Stimulated activated CD8-positive, alpha-beta memory T cell treated with anti-CD3 and anti-CD28 coated beads, Interleukin-7, amount 100 ng/mL, for 4 hours (primary cell): ENCODE measurements around the gene TKT.

ENCODE experiments used
- DNase-seq, 2 donors: peaks; one replicate each; pipeline ENCODE4 v3.0.0-alpha.2; 2020; ENCODE audit warnings: low read depth in 2 of 2

Gene TKT

DNA sequence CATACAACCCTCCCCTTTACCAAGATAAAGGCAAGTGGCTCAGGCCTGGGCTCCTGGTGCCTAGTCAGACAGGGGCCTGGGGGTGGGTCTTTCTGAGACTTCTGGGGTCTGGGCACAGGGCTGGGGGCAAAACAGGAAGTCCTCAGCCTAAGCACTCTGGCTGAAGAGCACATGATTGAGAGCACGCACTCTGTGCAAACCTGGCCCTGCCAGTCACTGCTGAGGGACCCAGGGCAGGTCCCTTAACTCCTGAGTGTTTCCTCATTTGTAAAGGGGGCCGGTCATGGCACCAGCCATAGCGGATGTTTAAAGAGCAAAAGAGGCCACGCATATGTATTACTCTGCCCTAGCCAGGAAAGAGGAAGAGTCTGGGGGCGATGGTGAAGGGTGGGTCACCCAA is 16.0 kb downstream of the TKT start:
- DNase-seq = no peak

DNA sequence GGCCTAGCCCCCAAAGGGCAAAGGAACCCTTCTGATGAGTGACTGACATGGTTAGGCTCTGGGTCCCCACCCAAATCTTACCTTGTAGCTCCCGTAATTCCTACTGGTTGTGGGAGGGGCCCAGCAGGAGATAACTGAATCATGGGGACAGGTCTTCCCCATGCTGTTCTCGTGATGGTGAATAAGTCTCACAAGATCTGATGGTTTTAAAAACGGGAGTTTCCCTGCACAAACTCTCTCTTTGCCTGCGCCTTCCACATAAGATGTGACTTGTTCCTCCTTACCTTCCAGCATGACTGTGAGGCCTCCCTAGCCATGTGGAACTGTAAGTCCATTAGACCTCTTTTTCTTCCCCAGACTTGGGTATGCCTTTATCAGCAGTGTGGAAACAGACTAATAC is 16.9 kb downstream of the TKT start:
- no peak for DNase-seq

GRCh38 chr3:53238051-53238850 is 17.6 kb downstream of the TKT start:
- no peak for DNase-seq

GRCh38 chr3:53236112-53236841 is 19.5 kb downstream of the TKT start:
- DNase-seq = no peak

DNA sequence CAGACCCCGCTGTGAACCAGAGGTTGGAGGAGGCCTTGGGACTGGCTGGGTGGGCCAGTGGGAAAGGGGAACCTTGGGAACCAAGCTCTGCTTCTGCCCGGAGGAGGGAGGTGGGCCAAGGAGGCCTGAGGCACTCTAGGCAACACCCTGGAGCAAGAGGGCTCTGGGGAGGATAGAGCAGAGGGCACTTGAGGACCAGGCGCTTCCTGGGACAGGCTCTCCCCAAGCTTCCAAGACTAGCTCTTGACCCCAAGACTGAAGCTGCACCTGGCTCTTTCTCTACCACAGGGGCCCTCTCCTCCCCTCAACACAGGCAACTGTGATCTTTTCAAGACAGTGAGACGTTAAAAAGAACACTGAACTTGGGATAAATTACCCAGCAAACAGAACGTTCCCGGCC is 20.3 kb downstream of the TKT start:
- no peak for DNase-seq

GRCh38 chr3:53234841-53235232 is 21.0 kb downstream of the TKT start:
- DNase-seq = no peak

DNA sequence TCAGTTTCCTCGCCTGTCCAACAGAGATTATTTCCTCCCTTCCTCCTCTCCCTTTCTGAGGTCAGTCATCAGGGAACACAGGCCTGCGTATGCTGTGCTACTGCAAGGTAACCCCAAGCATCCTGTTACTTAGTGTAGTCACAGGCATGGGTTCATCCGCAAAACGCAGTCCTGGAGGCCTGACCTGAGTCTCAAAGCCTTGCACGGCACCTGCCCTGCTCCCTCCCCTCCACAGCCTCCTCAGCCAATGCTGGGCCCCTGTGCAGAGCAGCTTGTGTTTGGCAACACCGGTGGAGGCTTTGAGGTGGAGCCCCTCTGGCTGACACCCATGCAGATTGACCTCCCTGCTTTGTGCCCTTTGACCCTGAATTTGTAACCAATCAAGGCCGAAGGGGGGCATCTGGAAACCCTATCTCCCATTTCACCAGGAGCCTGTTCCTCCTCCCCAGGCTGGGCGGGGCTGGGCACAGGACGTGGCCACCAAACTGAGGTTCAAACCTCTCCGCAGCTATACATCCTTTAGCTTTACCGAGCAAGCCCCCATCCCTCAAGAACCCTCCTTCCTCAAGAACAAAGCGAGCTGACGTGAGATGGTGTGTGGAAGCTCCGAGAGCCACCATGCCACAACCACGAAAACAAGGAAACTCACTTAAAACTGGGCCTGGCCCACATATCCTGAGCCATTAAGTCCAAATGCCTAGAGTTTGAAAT is 21.5 kb downstream of the TKT start:
- no peak for DNase-seq

DNA sequence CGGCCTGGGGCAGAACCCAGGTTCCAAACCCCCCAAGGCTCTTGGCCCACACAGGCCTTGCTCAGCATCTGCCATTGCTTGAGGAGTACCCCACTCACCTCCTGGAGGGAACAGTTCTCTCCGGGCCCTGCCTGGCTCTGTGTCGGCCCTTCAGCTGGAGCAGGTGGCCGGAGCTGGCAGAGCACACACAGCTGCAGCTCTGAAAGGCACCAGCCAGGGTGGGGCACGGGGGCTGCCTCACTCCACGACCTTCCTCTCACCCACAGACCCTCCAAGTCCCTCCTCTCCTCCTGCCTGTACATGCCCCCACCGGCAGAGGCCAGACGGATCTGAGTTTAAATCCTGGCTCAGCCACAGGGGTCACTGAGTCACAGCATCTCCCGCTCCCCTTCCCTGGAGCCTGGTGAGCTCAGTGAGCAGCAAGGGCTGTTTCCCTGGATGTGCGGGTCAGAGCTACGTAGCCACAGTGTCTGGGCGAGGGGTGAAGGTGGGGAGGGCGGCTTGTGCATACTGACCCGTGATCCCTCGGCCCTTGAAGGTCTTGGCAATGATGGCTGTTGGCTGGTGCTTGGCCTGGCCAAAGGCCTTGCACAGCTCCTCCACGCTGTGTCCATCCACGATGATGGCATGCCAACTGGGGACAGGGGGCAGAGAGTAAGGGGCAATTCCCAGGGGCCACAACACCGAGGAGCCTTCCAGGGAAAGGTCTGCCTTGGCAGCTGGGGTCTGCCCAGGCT is 23.0 kb downstream of the TKT start:
- no peak for DNase-seq

- DNase-seq = no peak
These were observed 24.0 kb downstream of the TKT start for GRCh38 chr3:53231532-53232511.

GRCh38 chr3:53230789-53231188 is 25.0 kb downstream of the TKT start:
- no peak for DNase-seq

DNA sequence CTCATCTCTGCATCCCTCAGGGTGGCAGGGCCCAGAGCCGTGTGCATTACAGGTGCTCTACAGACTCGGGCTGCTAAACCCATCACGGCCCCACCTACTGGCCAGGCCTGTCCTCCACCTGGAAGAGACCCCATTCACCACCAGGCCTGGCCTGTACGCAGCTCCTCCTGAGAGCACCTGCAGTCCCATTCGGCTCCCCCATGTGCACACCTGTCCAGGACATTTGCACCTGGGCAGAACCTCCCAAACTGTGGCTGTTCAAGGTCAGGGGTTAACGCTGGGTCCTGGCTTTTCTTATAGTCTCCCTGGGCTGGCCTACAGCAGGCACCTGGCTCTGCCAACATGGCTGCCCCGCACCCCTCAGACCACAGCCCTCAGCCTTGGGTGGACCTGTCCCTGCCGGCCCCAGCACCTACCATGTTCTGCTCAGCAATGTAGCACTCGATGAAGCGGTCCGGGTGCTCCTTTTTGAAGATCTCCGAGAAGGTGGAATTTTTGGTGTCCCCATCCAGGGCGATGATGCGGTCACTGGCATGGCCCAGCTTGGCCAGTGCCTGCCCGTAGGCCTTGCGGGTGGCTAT is 25.7 kb downstream of the TKT start:
- no peak for DNase-seq

DNA sequence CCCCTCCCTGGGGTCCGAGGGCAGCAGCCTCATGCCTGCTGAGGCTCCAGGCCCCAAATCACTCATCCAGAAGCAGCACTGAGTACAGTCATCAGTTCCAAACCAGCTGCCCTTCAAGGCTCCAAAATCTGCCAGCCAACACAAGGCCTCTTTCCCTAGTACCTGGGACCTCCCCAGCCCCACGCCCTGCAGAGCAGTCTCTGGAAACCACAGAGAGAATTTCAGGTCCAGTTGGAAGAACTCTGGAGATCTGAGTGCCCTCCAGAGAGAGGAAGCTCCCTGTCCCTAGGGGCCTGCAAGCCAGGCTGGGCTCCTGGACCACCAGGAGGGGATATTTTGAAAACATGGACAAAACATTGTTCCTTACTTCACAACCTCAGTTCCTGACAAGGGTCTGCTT is 26.2 kb downstream of the TKT start:
- no peak for DNase-seq

- no peak for DNase-seq
These were observed 26.7 kb downstream of the TKT start for GRCh38 chr3:53229171-53229570.

- DNase-seq = no peak
These were observed 27.6 kb downstream of the TKT start for GRCh38 chr3:53227993-53228885.

DNA sequence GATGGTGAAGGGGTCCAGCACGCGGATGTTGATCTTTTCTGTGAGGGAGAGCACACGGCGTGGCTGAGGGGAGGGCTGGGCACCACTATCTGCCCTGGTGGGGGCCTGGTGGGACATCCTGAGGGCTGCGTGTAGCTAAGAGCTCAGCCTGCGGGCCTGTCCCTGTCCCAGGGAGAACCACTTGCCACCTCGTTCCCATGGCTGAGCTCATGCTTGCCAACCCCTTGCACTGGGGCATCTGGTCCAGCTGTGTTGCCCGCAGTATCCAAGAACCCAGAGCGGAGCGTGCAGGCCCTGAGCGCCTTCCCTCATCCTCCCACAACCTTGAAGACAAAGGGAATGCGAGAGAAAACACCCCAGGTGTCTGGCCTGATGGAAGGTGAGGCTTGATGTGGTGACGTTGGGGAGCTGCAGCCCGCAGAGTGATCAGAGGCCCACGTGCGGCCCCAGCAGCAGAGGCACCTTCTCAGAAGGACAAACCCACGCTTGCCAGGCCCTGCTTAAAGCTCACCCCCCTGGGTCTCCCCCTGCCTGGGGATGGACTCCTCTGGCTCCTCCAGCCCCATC is 28.9 kb downstream of the TKT start:
- no peak for DNase-seq

- no peak for DNase-seq
These were observed 29.5 kb downstream of the TKT start for GRCh38 chr3:53226142-53226840.

- no peak for DNase-seq
These were observed 30.2 kb downstream of the TKT start for GRCh38 chr3:53225651-53226050.

DNA sequence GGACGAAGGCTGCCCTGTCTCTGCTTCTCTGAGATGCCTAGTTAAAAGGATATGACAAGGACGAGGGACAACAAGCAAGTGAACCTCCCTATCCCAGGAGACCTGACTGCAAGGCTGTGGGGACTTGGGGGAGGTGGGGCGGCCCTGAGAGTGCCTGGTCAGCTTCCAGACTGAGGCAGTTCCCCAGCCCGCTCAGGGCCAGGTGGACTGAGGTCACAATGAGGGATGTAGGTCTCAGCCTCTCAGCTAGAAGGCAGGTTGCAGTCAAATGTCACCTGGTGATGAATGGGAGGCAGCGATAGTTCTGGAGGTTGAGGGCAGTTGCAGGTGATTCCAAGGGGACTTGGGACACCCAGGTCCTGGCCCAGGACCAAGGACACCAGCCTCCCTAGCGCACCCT is 30.6 kb downstream of the TKT start:
- no peak for DNase-seq
